Stimulated activated CD4-positive, alpha-beta T cell treated with anti-CD3 and anti-CD28 coated beads, Interleukin-1b, Interleukin-23, amount 100 ng/mL, for 24 hours (primary cell): ENCODE data around the gene TCEAL9.
A peak's percentile ranks its signal among the peaks of the same experiment; 100 is the strongest.
"Not testable (repeated sequence)": the region's sequence is repeated elsewhere in the genome, so short reads cannot be mapped to it uniquely, and the experiment has no call there.

ENCODE experiments used
- DNase-seq, 4 experiments: peaks; one replicate each; pipeline ENCODE4 v3.0.0-alpha.2; 2020; ENCODE audit warnings: low read depth in 4 of 4, low spot score in 1 of 4

Gene TCEAL9, protein sequence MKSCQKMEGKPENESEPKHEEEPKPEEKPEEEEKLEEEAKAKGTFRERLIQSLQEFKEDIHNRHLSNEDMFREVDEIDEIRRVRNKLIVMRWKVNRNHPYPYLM

DNA sequence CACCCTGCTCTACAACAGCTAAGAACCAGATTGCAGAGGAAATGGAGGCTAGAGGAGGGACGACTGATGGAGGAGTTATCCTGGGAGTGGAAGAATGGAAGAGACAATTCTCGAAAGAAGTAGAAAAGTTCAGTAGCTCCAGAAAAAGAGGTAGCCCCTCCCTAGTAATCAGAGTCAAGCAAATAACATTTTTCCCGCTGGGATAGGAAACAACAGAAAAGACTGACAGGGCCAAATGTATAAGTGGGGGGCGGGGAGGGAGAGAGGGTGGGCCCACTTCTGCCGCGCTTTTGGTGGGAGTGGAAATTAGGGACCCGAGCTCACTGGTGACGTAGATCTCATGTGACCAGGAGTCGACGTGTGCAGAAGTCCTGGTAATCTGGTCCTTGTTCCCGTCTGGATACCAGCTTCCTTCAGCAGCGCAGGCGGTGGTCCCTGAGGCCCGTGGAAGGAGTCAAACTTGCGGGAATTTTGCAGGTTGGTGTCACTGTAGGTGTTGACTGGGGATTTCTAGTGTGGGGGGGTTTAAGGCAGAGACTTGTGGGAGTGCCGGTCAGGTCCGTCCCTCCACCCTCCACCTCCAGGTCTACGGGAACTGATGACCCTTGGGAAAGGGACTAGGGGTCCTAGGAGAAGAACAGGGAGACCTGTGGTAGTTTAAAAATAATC is at the start of gene TCEAL9:
Gene TCEAL9, plus strand, starts transcription at position 377 of the 669 bp plus-strand sequence. CDS start 1,179 bp downstream, outside the sequence.
- no peak for DNase-seq

DNA sequence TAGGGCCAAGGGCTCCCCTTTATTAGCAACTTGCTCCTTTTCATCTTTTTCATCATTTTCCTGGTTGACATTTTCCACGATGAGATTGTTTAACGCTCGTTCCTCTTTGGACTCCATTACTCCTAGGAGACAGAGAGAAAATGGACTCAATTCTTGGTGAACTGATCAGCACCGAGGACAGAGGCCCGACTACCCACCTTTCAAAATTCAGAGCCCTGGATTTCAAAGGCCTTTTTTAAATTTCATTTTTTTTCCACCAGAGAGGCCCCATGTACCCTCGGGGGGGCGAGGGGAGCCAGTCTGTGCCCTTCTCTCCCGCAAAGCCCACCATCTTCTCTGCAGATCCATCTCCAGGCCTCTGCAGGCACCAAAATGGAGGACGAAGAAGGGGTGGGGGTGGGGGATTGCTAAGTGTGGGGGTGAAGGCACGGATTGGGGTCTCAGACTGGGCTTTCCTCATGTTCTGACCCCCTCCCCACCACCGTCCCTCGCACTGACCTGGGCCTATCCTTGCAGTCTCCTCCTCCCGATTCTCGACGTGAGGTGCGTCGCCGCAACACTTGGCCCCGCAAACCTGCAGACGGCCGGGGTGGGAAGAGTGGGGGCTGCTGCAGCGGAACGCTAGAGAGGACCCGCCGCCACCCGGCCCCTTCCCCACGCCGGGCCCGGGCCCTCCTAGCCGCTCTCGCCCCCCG is 46.3 kb upstream of the TCEAL9 start:
- DNase-seq: no peak

DNA sequence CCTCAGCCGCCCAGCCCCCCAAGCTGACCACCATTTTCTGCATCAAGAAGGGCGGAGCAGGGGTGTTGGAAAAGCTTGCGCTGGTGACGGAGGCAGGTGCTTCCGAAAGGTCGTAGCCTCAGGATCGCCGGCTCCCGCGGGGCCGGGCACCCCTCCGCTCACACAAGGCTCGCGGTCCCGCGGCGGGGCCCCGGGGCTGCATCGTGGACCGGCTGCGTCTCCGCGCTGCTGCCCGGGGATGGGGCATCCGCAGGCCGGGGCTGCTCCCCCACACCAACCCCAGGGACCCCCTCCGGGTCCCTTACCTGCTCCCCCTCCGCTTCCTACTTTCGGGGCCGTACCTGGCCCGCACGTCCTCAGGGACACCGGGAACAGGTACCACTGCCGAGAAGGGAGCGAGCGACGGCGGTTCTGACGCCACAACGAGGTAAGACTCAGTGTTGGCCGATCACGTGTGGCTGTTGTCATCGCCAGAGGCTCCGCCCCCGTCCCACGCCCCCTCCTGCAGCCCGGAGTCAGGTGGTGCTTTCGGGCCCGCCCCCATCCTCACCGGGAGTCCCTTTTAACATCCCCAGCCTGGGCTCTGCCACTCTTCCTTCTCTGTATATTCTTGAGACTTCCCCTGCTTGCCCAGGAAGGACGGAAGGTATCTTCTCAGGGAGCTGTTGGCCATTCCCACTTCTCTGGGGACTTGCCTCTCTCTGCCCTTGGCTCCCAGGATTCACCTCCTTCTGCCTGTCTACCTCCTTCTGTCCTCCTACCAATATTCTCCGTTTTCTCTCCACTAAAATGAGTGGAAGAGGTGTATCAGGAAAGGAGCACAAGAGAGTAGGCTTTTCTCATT is 45.5 kb upstream of the TCEAL9 start, which contains the start of gene BEX2:
Gene BEX2, minus strand, starts transcription at position 436 of the 844 bp plus-strand sequence. CDS start 1,014 bp downstream, outside the sequence.
- DNase-seq: peak; percentile 56 to 76 (median 58)

DNA sequence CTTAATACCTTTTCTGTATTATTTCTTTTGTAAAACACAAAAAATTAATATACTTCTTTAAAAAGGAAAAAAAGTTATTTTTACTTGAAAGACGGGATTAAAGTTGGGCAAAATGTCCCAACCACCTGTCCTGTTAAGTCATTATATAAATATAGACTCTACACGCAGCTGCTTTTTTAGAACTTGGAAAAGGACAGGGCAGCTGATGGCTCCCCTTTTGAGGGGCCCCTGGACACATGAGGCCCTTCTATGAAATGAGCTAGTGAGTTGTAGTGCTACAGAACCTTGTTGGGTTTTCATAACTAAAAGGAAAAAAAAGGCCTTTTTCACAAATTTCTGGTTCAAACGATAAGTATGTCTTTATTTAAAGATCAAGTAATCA is 44.9 kb upstream of the TCEAL9 start:
- no peak for DNase-seq

DNA sequence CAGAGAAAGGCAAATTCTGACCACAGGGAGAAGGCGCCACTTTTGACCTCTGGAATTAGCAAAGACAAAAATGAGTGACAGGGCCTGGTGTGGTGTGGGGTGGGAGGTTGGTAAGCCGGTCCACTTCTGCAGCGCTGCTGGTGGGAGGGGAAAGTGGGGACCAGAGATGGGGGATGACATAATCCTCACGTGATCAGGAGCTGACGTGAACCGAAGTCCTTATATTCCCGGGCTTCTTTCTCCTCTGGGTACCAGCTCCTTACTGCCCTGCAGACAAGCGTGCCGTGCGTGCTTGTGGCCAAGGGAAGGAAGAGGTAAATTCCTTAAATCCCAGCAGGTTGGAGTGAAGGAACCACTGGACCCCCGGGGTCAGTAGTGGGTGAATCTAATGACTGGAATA is 26.3 kb upstream of the TCEAL9 start, which contains the start of gene TCEAL7:
Gene TCEAL7, plus strand, starts transcription at position 249 of the 400 bp plus-strand sequence. CDS start 1,165 bp downstream, outside the sequence.
- DNase-seq: no peak

DNA sequence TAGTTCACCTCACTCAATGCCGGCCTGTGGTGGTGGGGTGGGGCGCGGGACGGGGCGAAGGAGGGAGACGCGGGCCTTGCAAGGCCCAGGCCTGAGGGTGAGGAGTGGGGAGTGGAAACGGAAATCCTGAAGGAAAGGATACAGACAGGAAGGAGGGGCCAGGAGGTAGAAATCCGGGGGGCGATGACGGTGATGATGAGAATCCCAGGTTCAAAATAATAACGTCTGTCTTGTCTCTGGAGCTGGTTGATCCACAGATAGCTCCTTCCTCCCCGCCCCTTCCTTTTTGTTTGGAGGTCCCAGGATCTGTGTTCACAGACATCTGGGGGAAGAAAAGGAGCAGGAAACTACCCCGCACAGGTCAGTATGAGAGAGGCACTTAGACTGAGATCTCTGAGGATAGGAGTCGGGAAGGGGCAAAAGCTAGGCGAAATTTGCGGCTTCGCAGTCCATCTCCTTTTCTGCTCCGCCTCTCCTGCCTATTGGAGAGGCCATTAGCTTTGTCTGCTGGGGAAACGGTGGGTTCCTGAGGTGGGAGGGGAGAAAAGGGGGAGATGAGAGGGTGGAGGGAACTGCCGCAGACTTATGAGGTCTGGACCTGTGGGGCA is 25.5 kb upstream of the TCEAL9 start:
- no peak for DNase-seq

DNA sequence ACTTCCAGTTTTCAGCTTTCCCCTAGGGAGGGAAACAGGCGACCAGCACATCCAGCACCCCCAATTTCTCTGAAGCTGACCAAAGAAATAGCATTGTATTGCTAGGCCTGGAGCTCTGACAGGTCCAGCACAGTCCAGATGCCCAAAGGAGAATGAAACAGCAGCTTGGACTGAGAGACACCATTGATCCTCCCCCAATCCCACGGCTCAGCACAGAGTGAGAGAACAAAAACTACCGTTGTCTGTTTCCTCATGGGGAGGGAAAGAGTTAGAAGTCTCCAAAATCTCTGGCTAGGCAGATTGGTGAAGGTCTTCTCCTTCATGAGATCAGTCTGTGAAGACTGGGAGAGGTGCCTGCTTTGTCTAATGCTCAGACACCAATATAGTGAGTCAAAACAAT is 17.6 kb upstream of the TCEAL9 start:
- DNase-seq: no peak

DNA sequence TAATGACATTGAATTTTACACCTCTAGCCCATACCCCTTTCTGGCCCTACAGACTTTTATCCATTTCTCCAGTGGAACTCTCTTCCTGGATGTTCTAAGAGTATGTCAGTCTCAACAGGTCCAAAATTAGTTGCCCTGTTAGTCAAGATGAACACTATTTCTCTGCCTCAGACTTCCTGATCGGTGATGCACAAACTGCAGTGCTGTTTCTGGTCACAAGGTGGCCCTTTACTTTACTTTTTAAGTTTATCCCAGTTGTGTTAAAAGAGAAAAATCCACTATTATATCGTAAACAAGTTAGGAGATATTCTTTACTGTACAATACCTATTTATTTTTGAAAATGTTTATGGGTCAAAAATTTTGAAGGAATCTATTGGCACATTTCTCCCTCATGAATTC is 13.2 kb upstream of the TCEAL9 start:
- peak in 2 of 4 experiments; percentile 12 to 25 for DNase-seq

DNA sequence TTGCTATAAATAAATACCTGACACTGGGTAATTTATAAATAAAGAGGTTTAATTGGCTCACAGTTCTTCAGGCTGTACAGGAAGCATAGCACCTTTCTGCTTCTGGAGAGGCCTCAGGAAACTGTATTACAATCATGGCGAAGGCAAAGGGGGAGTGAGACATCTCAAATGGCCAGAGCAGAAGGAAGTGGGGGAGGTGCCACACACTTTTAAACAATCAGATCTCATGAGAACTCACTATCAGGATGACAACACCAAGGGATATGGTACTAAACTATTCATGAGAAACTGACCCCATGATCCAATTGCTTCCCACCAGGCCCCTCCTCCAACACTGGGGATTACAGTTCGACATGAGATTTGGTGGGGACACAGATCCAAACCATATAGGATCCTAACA is 11.7 kb upstream of the TCEAL9 start:
- DNase-seq: no peak

DNA sequence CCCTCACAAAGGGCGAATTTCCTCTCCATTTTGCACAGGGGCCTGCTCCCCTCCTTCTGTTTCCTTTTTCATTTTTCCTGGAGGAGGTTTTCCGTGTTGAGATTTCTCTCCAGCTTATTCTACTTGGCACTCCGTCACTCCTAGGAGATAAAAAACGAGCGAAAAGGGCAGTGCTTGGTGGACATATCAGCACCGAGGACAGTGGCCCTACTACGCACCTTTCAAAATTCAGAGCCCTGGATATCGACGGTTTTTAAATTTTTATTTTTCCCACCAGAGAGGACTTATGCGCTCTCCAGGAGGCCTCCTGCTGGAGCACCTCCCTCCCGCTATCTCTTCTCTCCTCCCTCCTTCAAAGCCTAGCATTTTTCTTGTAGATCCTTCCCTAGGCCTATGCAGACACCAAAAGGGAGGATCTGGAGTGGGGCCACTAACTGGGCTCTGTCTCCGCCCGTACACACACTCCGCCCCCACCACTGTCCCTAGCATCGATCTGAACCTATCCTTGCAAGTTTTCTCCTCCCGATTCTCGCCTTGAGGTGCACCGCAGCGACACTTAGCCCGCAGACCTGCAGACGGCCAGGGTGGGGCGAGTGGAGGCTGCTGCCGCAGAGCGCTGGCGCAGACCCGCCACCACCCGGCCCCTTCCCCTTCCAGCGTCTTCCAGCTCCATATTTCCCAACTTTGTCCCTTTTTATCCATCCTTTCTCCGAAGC is 8.5 kb upstream of the TCEAL9 start:
- no peak for DNase-seq

DNA sequence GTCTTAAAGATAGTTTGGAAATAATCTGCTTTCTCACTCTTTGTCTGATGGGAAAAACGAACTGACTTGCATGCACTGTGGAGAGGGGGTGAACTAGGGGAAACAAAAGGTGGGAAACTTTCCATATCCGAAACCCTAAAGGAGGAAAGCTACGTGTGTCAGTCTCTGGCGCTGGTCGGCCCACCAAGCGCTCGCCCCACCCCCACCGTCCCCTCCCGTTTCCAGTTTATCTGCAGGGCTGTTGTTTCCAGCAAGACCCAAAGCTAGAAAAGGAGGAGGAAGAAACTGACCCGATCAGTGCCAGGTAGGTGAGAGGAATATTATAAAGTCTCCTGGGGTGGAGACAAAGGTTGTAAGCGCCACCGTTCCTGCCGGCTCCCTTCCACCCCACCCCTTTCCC is 552 bp downstream of the TCEAL9 start:
- no peak for DNase-seq

DNA sequence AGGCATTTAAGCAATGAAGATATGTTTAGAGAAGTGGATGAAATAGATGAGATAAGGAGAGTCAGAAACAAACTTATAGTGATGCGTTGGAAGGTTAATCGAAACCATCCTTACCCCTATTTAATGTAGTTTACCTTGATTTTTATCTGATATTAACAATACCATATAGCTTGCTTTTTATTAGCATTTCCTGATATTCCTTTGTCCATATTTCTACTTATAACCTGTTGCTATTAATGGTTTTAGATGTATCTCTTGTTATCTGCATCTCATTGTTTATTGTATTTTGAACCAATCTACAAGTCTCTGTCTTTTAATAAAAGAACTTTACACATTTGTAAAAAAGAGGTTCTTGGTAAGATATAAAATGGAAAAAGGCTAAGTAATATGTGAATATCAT is 1.6 kb downstream of the TCEAL9 start:
- DNase-seq: no peak

DNA sequence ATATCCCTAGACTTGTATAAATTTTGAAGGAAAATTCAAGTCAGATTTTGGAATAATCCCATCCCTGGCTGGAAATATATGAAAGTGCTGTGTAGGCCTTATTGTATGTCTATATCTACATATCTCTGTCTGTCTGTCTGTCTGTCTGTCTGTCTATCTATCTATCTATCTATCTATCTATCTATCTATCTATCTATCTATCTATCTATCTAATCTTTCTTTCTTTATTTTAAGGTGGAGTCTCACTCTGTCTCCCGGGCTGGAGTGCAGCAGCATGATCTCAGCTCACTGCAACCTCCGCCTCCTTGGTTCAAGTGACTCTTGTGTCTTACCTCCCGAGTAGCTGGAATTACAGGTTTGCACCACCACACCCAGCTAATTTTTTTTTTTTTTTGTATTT is 3.3 kb downstream of the TCEAL9 start:
- DNase-seq: not testable (repeated sequence)

DNA sequence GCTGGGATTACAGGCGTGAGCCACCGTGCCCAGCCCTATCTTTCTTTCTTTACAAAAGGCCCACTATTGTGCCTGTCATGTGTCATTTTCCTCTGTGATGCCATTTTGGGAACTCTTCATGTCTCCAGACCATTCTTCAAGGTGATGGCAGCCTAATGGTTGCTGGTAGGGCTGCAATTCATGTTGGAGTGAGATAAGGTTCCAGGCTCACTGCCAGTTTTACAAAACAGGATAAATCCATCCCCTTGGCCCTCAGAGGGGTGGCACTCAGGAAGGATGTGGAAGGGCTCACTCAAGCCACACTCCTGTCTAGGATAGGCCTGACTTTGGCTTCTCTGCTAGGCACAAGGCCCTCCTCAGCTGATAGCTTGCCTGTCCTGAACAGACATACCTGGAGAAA is 3.8 kb downstream of the TCEAL9 start:
- DNase-seq: no peak

DNA sequence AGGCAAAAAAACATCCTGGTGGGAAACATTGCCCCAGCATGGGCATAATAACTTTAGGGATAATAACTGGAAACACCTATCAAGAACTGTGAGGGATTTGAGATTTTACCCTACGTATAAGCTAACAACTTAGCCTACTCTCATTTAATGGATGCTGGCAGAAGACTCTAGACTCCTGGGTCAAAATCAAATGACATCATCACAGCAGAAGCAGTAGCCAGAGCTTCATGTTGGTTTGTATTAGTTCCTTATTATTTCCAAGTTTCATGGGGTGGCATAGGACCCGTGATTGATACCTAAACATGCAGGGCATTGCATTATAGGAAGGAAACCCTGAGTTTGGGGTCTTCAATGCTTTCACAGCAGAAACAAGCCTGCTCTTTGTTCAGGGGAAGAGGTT is 4.6 kb downstream of the TCEAL9 start:
- DNase-seq: no peak

DNA sequence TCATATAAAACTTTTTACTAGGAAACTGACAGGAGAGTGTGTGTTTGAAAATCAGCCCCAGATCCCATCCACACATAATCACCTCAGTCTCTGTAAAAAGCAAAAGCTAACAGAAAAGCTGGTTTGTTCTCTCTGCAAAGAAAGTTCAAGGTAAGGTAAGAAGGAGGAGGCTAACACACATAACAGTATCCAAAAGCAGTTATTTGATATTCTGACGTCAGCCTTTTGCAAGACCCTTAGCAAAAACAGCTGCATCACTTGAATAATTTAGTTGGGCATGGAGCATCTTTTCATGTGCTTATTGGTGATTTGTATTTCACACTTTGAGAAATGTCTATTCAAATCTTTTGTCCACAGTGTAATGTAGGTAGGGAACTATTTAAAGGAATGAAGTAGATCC is 5.5 kb downstream of the TCEAL9 start:
- no peak for DNase-seq

DNA sequence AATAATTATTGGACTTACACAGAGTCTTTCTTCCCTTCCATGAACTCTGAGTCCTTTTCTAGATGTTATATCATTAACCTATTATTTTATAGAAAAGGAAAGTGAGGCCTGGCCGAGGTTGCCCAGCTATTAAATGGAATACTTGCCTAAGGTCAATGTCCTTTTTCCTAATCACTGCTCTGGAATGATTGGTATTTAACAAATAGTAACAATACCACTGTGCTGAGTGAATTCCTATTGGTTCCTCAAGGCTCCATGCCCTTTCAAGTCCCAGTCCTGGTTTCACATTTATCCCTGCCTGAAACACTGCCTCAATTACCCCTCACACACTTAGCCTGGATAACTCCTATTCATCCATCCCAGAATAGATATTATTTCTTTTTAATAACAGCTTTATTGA is 6.2 kb downstream of the TCEAL9 start:
- no peak for DNase-seq

DNA sequence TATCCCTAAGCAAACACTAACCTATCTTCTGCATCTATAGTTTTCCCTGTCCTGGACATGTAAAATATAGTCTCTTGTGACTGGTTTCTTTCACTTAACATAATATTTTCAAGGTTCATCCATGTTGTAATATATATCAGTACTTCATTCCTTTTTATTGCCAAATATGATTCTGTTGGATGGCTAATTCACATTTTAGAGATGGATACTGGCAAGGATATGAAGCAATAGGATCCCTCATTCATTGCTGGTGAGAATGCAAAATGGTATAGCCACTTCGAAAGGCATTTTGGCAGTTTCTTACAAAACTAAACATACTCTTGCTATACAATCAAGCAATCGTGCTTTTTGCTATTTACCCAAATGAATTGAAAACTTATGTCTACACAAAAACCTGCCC is 6.7 kb downstream of the TCEAL9 start:
- DNase-seq: no peak

DNA sequence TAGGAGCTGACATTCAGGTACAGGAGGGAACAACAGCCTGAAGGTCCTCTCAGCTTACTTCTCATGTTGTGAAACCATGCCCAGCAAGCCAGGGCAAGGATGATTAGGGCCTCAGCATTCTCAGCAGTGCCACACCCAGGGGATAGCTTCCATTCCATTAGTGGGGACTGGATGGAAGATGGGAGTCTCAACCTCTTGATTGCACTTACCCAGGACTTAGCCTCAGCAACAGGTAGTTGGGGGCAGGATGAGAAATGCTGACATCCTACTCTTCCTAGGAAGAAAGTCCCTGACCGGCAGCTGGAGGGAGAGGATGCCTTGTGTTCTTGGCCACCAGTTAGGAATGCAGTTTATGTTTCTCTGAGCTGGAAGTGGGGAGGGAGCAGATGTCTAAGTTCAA is 11.2 kb downstream of the TCEAL9 start:
- DNase-seq: no peak

DNA sequence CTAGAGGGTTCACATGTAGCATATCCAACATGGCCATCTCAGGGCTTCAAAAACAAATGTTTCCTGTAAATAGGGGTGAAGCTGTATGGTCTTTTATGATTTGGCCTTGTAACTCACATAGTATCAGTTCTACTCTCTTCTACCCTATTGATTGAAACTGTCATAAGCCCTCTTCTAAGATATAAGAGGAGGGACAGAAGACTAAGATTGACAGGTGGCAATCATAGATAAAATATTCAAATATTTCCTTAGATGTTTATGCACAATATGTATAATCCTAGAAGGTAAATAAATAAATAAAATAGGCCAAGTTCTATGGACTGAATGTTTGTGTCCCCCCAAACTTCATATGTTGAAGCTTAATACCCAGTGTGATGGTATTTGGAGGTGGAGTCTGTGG is 13.2 kb downstream of the TCEAL9 start:
- DNase-seq: no peak
